Measurements from ENCODE around the gene KPNA1.
A peak's percentile ranks its signal among the peaks of the same experiment; 100 is the strongest.

KPNA1 gene

DNA sequence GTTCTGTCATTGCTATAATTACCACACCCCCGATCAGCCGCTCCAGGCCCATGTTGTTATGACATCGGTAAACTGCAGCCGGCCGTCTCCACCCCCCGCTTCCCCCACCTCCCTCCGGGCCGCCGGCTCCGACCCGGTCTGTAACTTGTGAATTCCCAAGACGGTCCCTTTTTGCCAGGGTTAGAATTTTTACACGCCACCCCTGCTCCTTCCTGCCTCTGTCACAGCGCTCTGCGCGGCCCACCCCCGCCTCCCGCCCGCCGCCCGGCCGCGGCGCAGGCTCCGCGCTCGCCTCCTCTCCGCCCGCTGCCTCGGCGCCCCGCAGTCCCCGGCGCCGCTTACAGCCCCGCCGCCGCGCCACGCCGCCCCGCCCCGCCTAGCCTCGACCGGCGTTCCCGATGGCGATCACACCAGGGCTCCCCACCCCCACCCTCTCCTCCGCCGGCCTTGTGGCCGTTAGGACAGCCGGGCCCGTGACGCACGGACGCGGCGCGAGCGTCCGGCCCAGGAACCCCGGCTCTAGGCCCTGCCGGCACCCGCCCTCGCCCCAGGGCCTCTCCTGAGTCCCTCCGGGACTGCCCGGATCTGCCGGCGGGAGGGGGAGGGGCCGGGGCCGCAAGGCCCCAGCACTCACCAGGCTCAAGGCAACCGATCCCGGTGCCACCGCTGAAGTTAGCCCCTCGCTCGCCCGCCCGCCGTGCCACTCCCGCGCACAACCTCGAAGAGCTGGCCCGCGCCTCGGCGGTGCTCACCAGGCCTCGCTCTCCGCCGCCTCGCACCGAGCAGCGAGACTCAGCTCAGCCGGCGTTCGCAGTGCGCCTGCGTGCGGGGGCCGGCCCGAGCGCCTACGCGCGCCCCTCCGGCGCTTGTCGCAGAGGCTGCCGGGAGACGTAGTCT lies at the start of gene KPNA1:
TSS of gene KPNA1 (minus strand) at position 817 of the 897 bp plus-strand sequence. CDS start 18,374 bp downstream, outside the sequence.
- Mint-ChIP-seq H3K27ac (ENCODE audit: low read depth) (peak within 1 kb of the TSS; percentile 78), H3K4me1 (peaks cover 50% of the 10 kb centered on the region), H3K9me3 (no peaks in the 10 kb centered on the region), H3K36me3 (ENCODE audit: insufficient read depth) (peaks cover 13% of the 10 kb centered on the region), H3K27me3 (no peaks in the 10 kb centered on the region), H3K4me3 (peak within 1 kb of the TSS; percentile 75)
- peak; percentile 89 for ATAC-seq (replicated peaks; ENCODE audit: extremely low read depth, poor library complexity, severe bottlenecking)
- DNase-seq (ENCODE audit: low spot score in 2 of 2) = peak; percentile 75 to 79

DNA sequence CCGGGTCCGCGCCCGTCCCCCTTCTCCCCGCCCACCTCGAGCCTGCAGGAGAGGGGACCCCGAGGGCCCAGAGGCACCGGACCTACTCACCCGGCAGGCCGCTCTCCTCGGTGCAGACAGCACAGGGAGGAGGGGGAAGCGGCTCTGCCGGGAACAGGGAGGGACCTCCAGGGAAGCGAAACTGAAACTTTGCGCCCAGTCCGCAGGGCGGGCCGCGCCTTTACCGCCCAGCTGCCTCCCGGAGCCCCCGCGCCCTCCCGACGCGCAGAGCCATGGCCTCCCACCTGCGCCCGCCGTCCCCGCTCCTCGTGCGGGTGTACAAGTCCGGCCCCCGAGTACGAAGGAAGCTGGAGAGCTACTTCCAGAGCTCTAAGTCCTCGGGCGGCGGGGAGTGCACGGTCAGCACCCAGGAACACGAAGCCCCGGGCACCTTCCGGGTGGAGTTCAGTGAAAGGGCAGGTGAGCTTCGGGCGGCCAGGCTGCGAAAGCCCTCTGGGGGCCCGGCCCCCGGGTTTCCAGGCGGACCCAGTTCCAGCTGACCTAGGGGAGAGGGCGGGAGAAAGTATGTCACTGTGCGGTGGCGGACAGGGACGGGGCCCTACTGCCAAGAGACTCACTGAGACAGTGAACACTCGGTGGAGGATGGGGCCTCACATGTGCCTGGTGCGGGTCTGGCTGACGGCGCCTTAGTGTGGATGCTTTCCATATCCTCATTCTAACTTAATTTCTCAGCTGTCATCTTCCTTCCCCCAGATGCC lies 49.6 kb upstream of the KPNA1 start, which contains the start of the genes DTX3L and PARP9:
TSS of gene DTX3L (plus strand) at position 184 of the 758 bp plus-strand sequence. CDS start at position 273, 89 bp downstream.
TSS of gene PARP9 (minus strand) at position 146 of the 758 bp plus-strand sequence. CDS start 4,680 bp downstream, outside the sequence.
- ATAC-seq (replicated peaks; ENCODE audit: extremely low read depth, poor library complexity, severe bottlenecking) = peak; percentile 94
- Mint-ChIP-seq H3K27ac (ENCODE audit: low read depth) (peak within 1 kb of the TSS; percentile 86), H3K4me1 (peaks cover 82% of the 10 kb centered on the region), H3K4me3 (peak within 1 kb of the TSS; percentile 90), H3K27me3 (no peaks in the 10 kb centered on the region), H3K9me3 (no peaks in the 10 kb centered on the region), H3K36me3 (ENCODE audit: insufficient read depth) (peaks cover 33% of the 10 kb centered on the region)
- DNase-seq (ENCODE audit: low spot score in 2 of 2) = peak; percentile 54 to 61

DNA sequence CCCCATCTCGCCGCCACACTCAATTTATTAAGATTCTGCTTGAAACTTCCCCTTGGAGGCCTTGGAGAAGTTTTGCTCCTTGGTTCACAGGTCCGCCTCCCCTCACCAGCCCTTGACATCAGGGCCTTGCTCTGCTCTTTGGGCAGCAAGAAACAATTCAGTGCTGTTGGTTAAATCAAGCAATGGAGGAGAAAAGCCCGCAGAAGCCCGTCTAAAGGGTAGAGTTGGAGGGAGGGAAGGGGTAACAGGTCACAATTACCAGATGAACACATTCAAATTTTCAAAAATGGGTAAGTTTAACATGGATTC lies 48.9 kb upstream of the KPNA1 start:
- Mint-ChIP-seq H3K27ac (ENCODE audit: low read depth) (peak overlapping the region; percentile 86), H3K9me3 (no peaks in the 10 kb centered on the region), H3K27me3 (no peaks in the 10 kb centered on the region), H3K4me1 (peaks cover 78% of the 10 kb centered on the region), H3K36me3 (ENCODE audit: insufficient read depth) (peaks cover 30% of the 10 kb centered on the region), H3K4me3 (peak overlapping the region; percentile 90)
- DNase-seq (ENCODE audit: low spot score in 2 of 2) (no peak), ATAC-seq (replicated peaks; ENCODE audit: extremely low read depth, poor library complexity, severe bottlenecking) (peak; percentile 7)

DNA sequence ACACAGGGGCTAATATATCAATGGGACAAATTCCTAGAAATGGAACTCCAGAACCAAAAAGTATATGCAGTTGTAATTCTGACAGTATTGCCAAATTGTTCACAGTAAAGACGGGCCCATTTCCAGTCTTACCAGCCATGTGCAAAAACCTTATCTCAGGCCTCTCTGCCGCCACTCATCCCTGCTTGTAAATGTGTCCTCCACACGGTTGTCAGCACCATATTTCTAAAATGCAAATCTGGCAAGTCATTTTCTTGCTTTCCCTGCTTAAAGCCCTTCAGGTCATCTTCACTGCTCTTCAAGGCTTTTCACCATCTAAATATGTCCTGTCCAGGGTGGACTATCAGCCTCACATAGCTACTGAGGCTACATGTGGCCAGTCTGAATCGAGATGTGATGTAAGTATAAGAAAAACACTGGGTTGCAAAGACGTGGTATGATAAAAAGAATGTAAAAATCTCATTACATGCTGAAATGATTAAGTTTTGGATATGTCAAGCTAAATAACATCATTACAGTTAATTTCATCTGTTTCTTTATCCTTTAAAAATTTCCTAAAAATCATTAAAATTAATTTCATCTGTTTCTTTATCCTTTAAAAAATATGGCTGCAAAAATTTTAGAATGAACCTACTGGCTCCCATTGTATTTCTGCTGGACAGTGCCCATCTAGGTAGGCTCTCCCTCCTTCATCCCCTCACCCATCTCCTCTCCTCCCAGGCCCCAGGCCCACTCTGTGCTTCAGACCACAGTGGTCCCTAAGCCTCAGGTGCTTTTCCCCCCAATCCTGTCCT lies 48.4 kb upstream of the KPNA1 start:
- Mint-ChIP-seq H3K9me3 (no peaks in the 10 kb centered on the region), H3K36me3 (ENCODE audit: insufficient read depth) (peaks cover 29% of the 10 kb centered on the region), H3K4me3 (peak overlapping the region; percentile 90), H3K4me1 (peaks cover 73% of the 10 kb centered on the region), H3K27ac (ENCODE audit: low read depth) (peak overlapping the region; percentile 86), H3K27me3 (no peaks in the 10 kb centered on the region)
- no peak for ATAC-seq (replicated peaks; ENCODE audit: extremely low read depth, poor library complexity, severe bottlenecking)
- no peak for DNase-seq (ENCODE audit: low spot score in 2 of 2)

DNA sequence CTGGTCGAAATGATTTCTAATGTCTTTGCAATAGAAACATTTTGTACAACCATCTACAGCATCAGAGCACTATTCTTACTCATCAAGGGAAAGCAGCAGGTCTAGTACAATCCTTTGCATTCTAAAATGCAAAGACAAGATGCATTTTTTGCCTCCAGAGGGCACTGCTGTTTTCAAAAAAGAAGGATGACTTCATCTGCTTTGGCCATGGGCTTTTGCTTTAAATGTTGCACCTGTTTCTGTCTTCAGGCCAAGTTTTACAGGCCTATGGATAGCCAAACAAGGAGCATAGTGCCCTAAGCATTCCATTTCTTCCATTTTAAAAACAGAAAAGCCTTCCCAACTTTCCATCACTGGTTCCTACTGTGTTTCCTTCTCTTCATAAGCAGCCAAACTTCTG lies 45.9 kb upstream of the KPNA1 start:
- peak; percentile 39 to 53 for DNase-seq (ENCODE audit: low spot score in 2 of 2)

DNA sequence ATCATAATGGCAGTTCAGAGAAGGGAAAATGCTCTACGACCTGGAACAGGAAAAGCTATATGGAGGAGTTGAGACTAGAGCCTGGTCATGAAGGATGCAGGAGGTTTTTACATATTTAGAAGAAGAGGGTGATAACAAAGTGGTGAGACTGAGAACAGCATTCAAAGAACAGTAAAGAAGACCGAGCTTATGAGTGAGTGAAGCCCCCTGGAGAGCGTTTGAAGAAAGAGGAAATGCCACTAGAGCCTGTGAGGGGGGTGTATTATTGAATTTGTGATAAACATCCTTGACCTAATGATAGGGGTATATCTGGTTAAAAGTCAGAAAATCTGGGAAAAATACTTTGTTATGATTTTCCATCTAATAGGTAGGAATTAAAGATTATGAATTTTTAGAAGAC lies 45.2 kb upstream of the KPNA1 start:
- H3K27ac Mint-ChIP-seq (ENCODE audit: low read depth) = no peak overlapping the region

More for the DNA sequence above, 45.9 kb upstream of the KPNA1 start:
- Mint-ChIP-seq H3K9me3 (no peaks in the 10 kb centered on the region), H3K4me3 (no peak overlapping the region), H3K36me3 (ENCODE audit: insufficient read depth) (peaks cover 37% of the 10 kb centered on the region), H3K27ac (ENCODE audit: low read depth) (peak overlapping the region; percentile 86), H3K4me1 (peaks cover 53% of the 10 kb centered on the region), H3K27me3 (no peaks in the 10 kb centered on the region)
- ATAC-seq (replicated peaks; ENCODE audit: extremely low read depth, poor library complexity, severe bottlenecking) = no peak

DNA sequence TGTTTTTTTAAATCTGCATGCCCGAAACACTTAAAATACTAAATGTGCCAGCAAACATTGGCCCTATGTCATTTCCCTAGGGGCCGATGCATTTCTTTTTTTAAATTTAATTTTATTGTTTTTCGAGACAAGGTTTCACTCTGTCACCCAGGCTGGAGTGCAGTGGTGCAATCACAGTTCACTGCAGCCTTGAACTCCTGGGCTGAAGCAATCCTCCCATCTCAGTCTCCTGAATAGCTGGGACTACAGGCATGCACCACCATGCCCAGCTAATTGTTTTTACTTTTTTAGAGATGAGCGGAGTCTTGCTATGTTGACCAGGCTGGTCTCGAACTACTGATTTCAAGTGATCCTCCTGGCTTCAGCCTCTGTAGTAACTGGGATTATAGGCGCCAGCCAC lies 43.9 kb upstream of the KPNA1 start:
- no peaks in the 10 kb centered on the region for H3K9me3 Mint-ChIP-seq
- no peak overlapping the region for H3K27ac Mint-ChIP-seq (ENCODE audit: low read depth)
- no peaks in the 10 kb centered on the region for H3K27me3 Mint-ChIP-seq
- peaks cover 41% of the 10 kb centered on the region for H3K36me3 Mint-ChIP-seq (ENCODE audit: insufficient read depth)
- H3K4me3 Mint-ChIP-seq = no peak overlapping the region
- no peak for ATAC-seq (replicated peaks; ENCODE audit: extremely low read depth, poor library complexity, severe bottlenecking)
- no peak for DNase-seq (ENCODE audit: low spot score in 2 of 2)
- peaks cover 48% of the 10 kb centered on the region for H3K4me1 Mint-ChIP-seq

More for the DNA sequence above, 45.2 kb upstream of the KPNA1 start:
- H3K36me3 Mint-ChIP-seq (ENCODE audit: insufficient read depth) = peaks cover 43% of the 10 kb centered on the region
- no peak overlapping the region for H3K4me3 Mint-ChIP-seq
- no peaks in the 10 kb centered on the region for H3K27me3 Mint-ChIP-seq
- peaks cover 49% of the 10 kb centered on the region for H3K4me1 Mint-ChIP-seq
- no peak for DNase-seq (ENCODE audit: low spot score in 2 of 2)
- no peaks in the 10 kb centered on the region for H3K9me3 Mint-ChIP-seq
- ATAC-seq (replicated peaks; ENCODE audit: extremely low read depth, poor library complexity, severe bottlenecking) = no peak

DNA sequence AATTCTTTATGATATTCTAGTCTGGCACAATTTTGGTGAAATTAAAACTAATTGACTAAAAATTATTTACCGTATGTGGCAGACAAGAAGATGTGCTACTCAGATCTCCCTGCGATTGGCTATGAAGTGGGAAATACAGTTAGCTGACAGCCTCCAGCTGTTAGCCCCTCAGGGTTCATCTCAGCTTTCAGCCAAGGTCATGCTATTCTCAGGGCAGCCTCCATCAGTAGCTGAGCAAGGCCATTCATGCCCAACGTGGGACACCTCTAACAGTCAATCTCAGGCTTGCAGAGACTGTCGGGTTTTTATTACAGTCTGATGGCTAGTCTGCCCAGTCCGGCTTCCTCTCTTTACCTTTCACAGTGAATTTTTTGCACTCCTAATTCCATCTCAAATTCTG lies 42.6 kb upstream of the KPNA1 start:
- H3K36me3 Mint-ChIP-seq (ENCODE audit: insufficient read depth) = peaks cover 49% of the 10 kb centered on the region
- H3K27me3 Mint-ChIP-seq = no peaks in the 10 kb centered on the region
- H3K27ac Mint-ChIP-seq (ENCODE audit: low read depth) = no peak overlapping the region
- peaks cover 43% of the 10 kb centered on the region for H3K4me1 Mint-ChIP-seq
- no peaks in the 10 kb centered on the region for H3K9me3 Mint-ChIP-seq
- ATAC-seq (replicated peaks; ENCODE audit: extremely low read depth, poor library complexity, severe bottlenecking) (no peak), DNase-seq (ENCODE audit: low spot score in 2 of 2) (no peak)
- no peak overlapping the region for H3K4me3 Mint-ChIP-seq

DNA sequence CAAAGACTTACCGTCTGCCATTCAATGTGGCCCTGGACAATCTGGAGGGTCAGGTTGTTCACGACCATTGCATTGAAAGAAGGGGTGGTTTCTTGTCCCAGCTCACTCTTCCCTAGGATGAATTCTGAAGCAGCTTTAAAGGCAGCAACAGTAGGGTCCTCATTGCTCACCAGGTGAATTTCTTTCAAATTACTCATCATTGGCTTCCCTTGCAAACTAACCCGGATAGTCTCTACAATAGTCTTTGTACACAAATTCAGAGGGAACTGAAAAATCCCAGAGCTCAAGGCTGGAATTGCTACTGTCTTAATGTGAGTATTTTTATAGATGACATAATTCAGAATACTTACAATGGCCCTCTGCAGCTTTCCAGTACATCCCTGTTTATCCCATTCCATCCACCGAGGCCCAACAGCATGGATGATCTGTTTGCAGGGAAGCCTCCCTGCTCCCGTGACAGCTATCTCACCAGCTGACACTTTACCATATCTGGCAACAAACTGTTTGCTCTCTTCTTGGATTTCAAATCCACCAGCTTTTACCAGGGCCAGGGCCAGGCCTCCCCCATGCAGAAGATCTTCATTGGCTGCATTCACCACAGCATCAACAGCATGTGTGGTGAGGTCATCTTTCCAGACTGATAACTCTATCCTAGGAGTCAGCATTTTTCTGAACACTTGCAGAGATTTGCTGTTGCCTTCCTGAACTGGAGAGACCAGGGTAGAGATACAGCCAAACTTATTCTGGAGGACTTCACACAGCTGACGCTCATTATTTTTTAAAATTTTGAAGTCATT lies 40.7 kb upstream of the KPNA1 start:
- Mint-ChIP-seq H3K9me3 (no peaks in the 10 kb centered on the region), H3K4me3 (no peak overlapping the region), H3K27ac (ENCODE audit: low read depth) (no peak overlapping the region), H3K36me3 (ENCODE audit: insufficient read depth) (peaks cover 59% of the 10 kb centered on the region), H3K4me1 (peaks cover 29% of the 10 kb centered on the region), H3K27me3 (no peaks in the 10 kb centered on the region)
- ATAC-seq (replicated peaks; ENCODE audit: extremely low read depth, poor library complexity, severe bottlenecking) (no peak), DNase-seq (ENCODE audit: low spot score in 2 of 2) (no peak)

DNA sequence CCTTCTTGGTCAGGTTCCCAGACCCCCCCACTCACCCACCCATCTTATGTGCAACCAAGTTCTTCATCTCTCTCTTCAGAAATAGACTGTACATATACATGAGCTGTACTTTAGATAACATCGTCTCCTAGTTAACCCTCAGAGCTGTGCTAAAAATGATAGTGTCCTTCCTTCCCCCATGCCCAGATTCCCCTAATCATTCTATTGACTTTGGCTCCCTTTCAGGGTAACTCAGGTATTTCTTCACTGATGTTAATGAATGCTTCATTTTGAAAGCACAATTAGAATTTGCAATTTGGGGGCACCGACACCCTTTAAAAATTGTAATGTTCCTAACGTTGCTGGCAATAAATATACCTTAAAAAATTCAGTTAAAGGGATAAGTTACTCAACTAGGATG lies 38.4 kb upstream of the KPNA1 start:
- H3K36me3 Mint-ChIP-seq (ENCODE audit: insufficient read depth) = peaks cover 61% of the 10 kb centered on the region
- DNase-seq (ENCODE audit: low spot score in 2 of 2) = no peak

DNA sequence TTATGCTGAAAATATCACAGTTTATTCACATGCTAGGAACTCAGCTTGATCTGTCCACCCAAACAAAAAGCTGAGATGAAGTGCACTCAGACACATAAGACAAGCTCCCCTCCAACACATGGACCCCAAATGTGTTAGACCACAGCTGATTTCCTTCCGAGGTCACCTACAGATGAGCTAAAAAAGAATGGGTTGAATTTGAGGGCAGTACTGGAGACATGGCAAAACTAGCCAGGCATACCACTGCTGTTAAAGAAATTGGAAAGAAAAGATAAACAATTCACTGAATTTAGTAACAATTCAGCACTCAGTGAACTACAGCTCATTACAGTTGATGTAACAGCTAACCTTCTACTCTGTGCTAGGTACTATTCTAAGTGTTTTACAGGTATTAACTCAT lies 33.9 kb upstream of the KPNA1 start:
- H3K9me3 Mint-ChIP-seq = no peaks in the 10 kb centered on the region
- ATAC-seq (replicated peaks; ENCODE audit: extremely low read depth, poor library complexity, severe bottlenecking) (no peak), DNase-seq (ENCODE audit: low spot score in 2 of 2) (no peak)
- peaks cover 11% of the 10 kb centered on the region for H3K4me1 Mint-ChIP-seq
- H3K4me3 Mint-ChIP-seq = no peak overlapping the region
- H3K27ac Mint-ChIP-seq (ENCODE audit: low read depth) = no peak overlapping the region
- no peaks in the 10 kb centered on the region for H3K27me3 Mint-ChIP-seq
- H3K36me3 Mint-ChIP-seq (ENCODE audit: insufficient read depth) = peaks cover 56% of the 10 kb centered on the region

More for the DNA sequence above, 38.4 kb upstream of the KPNA1 start:
- ATAC-seq (replicated peaks; ENCODE audit: extremely low read depth, poor library complexity, severe bottlenecking) = no peak
- no peak overlapping the region for H3K27ac Mint-ChIP-seq (ENCODE audit: low read depth)
- no peak overlapping the region for H3K4me3 Mint-ChIP-seq
- H3K4me1 Mint-ChIP-seq = peaks cover 22% of the 10 kb centered on the region
- H3K27me3 Mint-ChIP-seq = no peaks in the 10 kb centered on the region
- no peaks in the 10 kb centered on the region for H3K9me3 Mint-ChIP-seq
